A673 (cell line): Measurements from ENCODE around the gene UCK1.

Experiments used
- CTCF ChIP-seq: fragments of 300-800, 200-600 bp; sonication (generic); conservative IDR thresholded peaks from 2 replicates; pipeline ENCODE4 v1.5.1; 2017; ENCODE audit warnings: low read depth, mild to moderate bottlenecking, antibody characterized with exemption, low read length, moderate library complexity, mixed read lengths
- EZH2 ChIP-seq: fragments of 200-600 bp; sonication (generic); IDR thresholded peaks from 2 replicates; pipeline ENCODE4 v1.6.1; 2017; ENCODE audit warnings: borderline replicate concordance, low read depth, mild to moderate bottlenecking, mixed read lengths, antibody characterized with exemption, low read length; ENCODE audit not compliant: poor library complexity, severe bottlenecking

- TF ChIP-seq CTCF (no peak), EZH2 (no peak)
These were observed 47.6 kb downstream of the UCK1 start for GRCh38 chr9:131483319-131484050.
